ENCODE measurements around the gene FAM107B.

Gene FAM107B

GRCh38 chr10:14779001-14779651 is 4.4 kb upstream of the FAM107B start:
- no peak overlapping the region for H3K27ac ChIP-seq
- no peak for TF ChIP-seq CTCF (IDR thresholded peaks at IDR 0.05)

DNA sequence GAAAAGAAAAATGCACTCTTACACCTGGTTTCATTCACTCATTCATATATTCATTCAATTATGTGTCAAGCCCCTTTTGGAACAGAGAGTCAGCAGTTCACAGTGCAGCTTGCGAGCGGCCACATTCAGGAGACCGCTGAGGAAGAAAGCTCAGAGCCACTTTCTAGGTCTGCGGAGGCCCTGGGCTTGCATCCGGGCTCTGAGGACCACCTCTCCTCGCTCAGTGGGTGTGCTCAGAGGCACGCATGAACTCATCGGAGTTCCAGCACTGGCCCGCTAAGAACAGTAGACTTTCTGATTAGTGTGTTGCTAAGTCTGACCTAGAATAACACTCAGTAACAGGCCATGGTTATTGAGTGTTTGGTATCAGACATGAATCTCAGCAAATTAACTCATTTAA is 1.8 kb upstream of the FAM107B start:
- no peak overlapping the region for H2AFZ ChIP-seq
- no peaks in the 10 kb centered on the region for H3K27me3 ChIP-seq (ENCODE audit: control insufficient read depth, insufficient read depth, low read length)
- H3K27ac ChIP-seq, result no peak overlapping the region
- H3K4me2 ChIP-seq (ENCODE audit: low read length), result no peak overlapping the region
- no peak for TF ChIP-seq CTCF (IDR thresholded peaks at IDR 0.05)
- H3K9ac ChIP-seq, result no peak overlapping the region
- H3K4me1 ChIP-seq, result no peaks in the 10 kb centered on the region
- no peaks in the 10 kb centered on the region for H3K36me3 ChIP-seq (ENCODE audit: control insufficient read depth, insufficient read depth, low read length)
- no peaks in the 10 kb centered on the region for H3K9me3 ChIP-seq (ENCODE audit: control insufficient read depth, low read length)
- H3K4me3 ChIP-seq (ENCODE audit: low read depth, low read length), result no peak overlapping the region
- no peaks in the 10 kb centered on the region for H3K79me2 ChIP-seq

More at GRCh38 chr10:14779001-14779651, 4.4 kb upstream of the FAM107B start:
- Histone ChIP-seq H3K27me3 (ENCODE audit: control insufficient read depth, insufficient read depth, low read length) (no peaks in the 10 kb centered on the region), H3K36me3 (ENCODE audit: control insufficient read depth, insufficient read depth, low read length) (no peaks in the 10 kb centered on the region), H3K4me3 (ENCODE audit: low read depth, low read length) (no peak overlapping the region), H2AFZ (no peak overlapping the region), H3K9ac (no peak overlapping the region), H3K4me1 (no peaks in the 10 kb centered on the region), H3K4me2 (ENCODE audit: low read length) (no peak overlapping the region), H3K9me3 (ENCODE audit: control insufficient read depth, low read length) (no peaks in the 10 kb centered on the region), H3K79me2 (no peaks in the 10 kb centered on the region)

DNA sequence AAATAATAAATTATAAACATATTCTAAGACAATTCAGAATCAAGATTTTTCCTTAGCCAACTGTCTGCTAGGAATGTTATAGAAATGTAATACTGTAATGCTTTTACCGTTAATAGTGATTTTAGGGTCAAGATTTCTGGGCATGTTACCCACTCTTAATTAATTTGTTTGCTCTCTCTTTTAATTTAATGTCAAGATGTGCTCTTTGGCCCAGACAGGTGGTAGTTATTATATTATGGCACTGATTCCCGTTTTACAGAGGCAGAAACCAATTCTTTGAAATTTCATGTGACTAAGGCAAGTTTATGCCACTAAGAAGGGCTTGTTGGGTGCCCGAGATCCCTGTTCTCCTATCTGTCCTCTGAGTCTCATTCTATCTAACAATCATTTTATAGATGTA is 959 bp upstream of the FAM107B start:
- H3K9ac ChIP-seq, result no peak overlapping the region
- no peaks in the 10 kb centered on the region for H3K9me3 ChIP-seq (ENCODE audit: control insufficient read depth, low read length)
- no peak overlapping the region for H2AFZ ChIP-seq

GRCh38 chr10:14774214-14774580 is 500 bp downstream of the FAM107B start:
- Histone ChIP-seq H3K27ac (no peak overlapping the region), H3K9me3 (ENCODE audit: control insufficient read depth, low read length) (no peaks in the 10 kb centered on the region), H3K36me3 (ENCODE audit: control insufficient read depth, insufficient read depth, low read length) (no peaks in the 10 kb centered on the region), H3K4me2 (ENCODE audit: low read length) (no peak overlapping the region), H3K27me3 (ENCODE audit: control insufficient read depth, insufficient read depth, low read length) (no peaks in the 10 kb centered on the region), H2AFZ (no peak overlapping the region), H3K4me3 (ENCODE audit: low read depth, low read length) (no peak overlapping the region), H3K4me1 (no peaks in the 10 kb centered on the region), H3K9ac (no peak overlapping the region), H3K79me2 (no peaks in the 10 kb centered on the region)
- TF ChIP-seq CTCF (IDR thresholded peaks at IDR 0.05), result no peak

More for the DNA sequence above, 959 bp upstream of the FAM107B start:
- no peak overlapping the region for H3K27ac ChIP-seq
- TF ChIP-seq CTCF (IDR thresholded peaks at IDR 0.05), result no peak
- H3K4me1 ChIP-seq, result no peaks in the 10 kb centered on the region
- H3K4me3 ChIP-seq (ENCODE audit: low read depth, low read length), result no peak overlapping the region
- H3K4me2 ChIP-seq (ENCODE audit: low read length), result no peak overlapping the region
- no peaks in the 10 kb centered on the region for H3K79me2 ChIP-seq
- no peaks in the 10 kb centered on the region for H3K36me3 ChIP-seq (ENCODE audit: control insufficient read depth, insufficient read depth, low read length)
- H3K27me3 ChIP-seq (ENCODE audit: control insufficient read depth, insufficient read depth, low read length), result no peaks in the 10 kb centered on the region

GRCh38 chr10:14773551-14774213 is 1.0 kb downstream of the FAM107B start:
- H3K36me3 ChIP-seq (ENCODE audit: control insufficient read depth, insufficient read depth, low read length), result no peaks in the 10 kb centered on the region
- no peak overlapping the region for H3K4me3 ChIP-seq (ENCODE audit: low read depth, low read length)
- TF ChIP-seq CTCF (IDR thresholded peaks at IDR 0.05), result no peak
- H3K79me2 ChIP-seq, result no peaks in the 10 kb centered on the region
- no peaks in the 10 kb centered on the region for H3K4me1 ChIP-seq
- H3K4me2 ChIP-seq (ENCODE audit: low read length), result no peak overlapping the region
- H3K9ac ChIP-seq, result no peak overlapping the region
- no peak overlapping the region for H3K27ac ChIP-seq
- no peak overlapping the region for H2AFZ ChIP-seq
- no peaks in the 10 kb centered on the region for H3K9me3 ChIP-seq (ENCODE audit: control insufficient read depth, low read length)
- no peaks in the 10 kb centered on the region for H3K27me3 ChIP-seq (ENCODE audit: control insufficient read depth, insufficient read depth, low read length)

Measured in parathyroid adenoma (tissue), 2 donors.